ENCODE results near the gene JTB.

DNA sequence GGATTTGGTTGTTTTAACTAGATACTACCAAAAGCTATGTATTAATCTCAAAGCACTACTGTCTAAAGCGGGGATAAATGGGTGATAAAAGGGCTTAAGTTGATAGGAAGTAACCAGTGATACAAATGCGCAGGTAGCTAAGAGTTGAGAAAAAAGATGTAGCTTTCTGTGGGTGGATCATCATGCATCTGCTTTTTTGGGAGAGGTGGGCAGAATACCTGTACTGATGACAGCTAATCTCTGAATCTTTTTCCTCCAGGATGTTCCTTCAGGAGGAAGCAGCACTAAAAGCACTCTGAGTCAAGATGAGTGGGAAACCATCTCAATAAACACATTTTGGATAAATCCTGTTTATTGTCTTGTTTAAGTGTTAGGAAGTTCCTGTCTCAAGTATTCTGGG lies 14.3 kb upstream of the JTB start:
- TF ChIP-seq POLR2A (IDR thresholded peaks at IDR 0.05) (no peak), EP300 (IDR thresholded peaks at IDR 0.05) (no peak), POLR2AphosphoS5 (IDR thresholded peaks at IDR 0.05) (no peak)
- TF ChIP-seq, protein P1, sequence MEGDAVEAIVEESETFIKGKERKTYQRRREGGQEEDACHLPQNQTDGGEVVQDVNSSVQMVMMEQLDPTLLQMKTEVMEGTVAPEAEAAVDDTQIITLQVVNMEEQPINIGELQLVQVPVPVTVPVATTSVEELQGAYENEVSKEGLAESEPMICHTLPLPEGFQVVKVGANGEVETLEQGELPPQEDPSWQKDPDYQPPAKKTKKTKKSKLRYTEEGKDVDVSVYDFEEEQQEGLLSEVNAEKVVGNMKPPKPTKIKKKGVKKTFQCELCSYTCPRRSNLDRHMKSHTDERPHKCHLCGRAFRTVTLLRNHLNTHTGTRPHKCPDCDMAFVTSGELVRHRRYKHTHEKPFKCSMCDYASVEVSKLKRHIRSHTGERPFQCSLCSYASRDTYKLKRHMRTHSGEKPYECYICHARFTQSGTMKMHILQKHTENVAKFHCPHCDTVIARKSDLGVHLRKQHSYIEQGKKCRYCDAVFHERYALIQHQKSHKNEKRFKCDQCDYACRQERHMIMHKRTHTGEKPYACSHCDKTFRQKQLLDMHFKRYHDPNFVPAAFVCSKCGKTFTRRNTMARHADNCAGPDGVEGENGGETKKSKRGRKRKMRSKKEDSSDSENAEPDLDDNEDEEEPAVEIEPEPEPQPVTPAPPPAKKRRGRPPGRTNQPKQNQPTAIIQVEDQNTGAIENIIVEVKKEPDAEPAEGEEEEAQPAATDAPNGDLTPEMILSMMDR (IDR thresholded peaks at IDR 0.05), result no peak
